Measurements from ENCODE around the gene IREB2.

DNA sequence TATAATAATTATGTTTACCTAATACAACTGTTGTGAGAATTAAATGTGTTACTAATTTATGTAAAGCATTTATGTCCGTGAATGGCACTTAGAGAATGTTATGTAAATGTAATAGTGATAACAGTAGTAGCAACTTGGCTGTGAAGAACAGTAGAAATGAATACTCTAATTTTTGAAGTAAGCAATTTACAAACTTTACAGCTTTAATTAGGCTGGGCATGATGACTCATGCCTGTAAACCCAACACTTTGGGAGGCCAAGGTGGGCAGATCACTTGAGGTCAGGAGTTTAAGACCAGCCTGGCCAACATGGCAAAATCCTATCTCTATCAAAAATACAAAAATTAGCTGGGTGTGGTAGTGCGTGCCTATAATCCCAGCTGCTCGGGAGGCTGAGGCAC, 33.9 kb upstream of the IREB2 start:
- no peak for TF ChIP-seq EZH2 (IDR thresholded peaks at IDR 0.05; ENCODE audit: insufficient read depth, poor library complexity, severe bottlenecking)
- TF ChIP-seq EZH2phosphoT487 (IDR thresholded peaks at IDR 0.05; ENCODE audit: insufficient read depth, low read depth): no peak
